NCI-H82 (cell line): ENCODE measurements around the gene SLC25A6.
"Not testable (repeated sequence)": the region's sequence is repeated elsewhere in the genome, so short reads cannot be mapped to it uniquely, and the experiment has no call there.

ENCODE experiments used
- DNase-seq: peaks from one replicate; lab custom pipeline; 2025; lab: John Stamatoyannopoulos, UW

SLC25A6 gene

DNA sequence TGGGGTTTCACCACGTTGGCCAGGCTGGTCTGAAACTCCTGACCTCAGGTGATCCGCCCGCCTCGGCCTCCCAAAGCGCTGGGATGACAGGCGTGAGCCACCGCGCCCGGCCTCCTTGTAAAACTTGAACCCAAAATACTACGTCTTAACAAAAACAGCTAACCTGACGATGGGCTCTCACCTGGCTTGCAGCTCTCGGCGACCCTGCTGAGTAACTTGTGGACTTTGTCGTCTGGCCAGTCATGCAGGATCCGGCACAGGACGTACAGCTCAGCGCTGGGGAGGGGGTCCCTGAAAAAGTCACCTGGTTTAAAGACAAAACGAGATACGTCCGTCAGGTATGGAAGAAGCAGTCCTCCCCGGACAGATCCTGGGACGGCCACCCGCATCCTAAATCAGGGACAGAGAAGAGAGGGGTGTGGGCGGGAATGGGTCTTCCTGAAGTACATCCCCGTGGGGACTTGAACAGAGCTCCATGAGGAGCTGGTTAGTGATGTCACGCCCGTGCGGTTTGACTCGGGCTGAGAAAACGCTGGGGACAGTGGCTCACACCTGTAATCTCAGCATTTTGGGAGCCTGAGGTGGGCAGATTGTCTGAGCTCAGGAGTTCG, 20.7 kb upstream of the SLC25A6 start:
- no peak for DNase-seq

DNA sequence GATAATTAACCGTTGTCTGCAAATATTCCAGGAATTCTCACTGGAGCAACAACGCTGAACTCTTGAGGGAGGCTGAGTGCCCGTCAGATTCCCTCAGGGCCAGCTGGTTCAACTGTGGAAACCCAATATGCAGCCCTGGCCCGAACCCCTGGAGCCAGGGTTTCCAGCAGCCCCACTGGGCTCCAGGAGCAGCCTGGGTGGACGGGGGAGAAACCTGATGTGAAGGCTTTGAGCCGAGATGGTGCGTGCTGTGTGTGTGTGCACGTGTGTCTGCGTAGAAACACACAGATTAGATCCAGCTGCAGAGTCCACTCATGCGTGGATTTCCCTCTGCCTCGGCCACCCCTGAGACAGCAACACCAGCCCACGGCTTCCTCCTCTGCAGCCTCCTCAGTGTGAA, 19.4 kb upstream of the SLC25A6 start:
- no peak for DNase-seq

DNA sequence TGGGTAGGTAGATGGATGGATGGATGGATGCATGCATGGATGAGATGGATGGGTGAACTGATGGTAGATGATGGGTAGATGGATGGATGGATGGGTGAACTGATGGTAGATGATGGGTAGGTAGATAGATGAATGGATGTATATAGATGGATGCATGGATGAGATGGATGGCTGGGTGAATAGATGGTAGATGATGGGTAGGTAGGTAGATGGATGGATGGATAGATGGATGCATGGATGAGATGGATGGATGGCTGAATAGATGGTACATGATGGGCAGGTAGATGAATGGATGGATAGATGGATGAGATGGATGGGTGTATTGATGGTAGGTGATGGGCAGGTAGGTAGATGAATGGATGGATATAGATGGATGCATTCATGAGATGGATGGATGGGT, 15.1 kb upstream of the SLC25A6 start:
- DNase-seq: no peak

DNA sequence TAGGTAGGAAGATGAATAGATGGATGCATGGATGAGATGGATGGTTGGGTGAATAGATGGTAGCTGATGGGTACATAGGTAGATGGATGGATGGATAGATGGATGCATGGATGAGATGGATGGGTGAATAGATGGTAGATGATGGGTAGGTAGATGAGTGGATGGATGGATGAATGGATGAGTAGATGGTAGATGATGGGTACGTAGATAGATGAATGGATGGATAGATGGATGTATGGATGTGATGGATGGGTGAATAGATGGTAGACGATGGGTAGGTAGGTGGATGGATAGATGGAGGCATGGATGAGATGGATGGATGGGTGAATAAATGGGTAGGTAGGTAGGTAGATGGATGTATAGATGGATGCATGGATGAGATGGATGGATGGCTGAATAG, 13.9 kb upstream of the SLC25A6 start:
- DNase-seq: not testable (repeated sequence)

DNA sequence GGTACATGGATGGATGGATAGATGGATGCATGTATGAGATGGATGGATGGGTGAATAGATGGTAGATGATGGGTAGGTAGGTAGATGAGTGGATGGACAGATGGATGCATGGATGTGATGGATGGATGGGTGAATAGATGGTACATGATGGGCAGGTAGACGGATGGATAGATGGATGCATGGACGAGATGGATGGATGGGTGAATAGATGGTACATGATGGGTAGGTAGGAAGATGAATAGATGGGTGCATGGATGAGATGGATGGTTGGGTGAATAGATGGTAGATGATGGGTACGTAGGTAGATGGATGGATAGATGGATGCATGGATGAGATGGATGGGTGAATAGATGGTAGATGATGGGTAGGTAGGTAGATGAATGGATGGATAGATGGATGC, 12.0 kb upstream of the SLC25A6 start:
- not testable (repeated sequence) for DNase-seq

DNA sequence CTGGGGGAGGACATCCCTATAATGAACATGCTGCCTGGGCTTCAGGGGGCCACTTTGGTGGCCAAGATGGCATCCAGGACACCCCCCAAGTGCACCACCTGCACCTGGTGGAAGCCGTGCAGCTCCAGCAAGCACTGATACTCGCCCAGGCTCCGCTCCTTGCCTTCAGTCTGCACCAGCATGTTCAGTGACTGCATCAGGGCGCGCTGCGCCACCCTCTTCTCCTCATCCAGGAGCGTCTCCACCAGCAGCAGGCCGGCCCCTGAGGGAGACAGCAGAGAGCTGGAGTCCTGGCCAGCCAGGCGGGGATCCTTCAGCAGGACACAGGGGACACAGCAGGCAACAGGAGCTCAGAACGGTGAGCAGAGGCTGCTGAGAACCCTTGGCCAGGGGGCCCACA, 11.3 kb upstream of the SLC25A6 start:
- DNase-seq: no peak

DNA sequence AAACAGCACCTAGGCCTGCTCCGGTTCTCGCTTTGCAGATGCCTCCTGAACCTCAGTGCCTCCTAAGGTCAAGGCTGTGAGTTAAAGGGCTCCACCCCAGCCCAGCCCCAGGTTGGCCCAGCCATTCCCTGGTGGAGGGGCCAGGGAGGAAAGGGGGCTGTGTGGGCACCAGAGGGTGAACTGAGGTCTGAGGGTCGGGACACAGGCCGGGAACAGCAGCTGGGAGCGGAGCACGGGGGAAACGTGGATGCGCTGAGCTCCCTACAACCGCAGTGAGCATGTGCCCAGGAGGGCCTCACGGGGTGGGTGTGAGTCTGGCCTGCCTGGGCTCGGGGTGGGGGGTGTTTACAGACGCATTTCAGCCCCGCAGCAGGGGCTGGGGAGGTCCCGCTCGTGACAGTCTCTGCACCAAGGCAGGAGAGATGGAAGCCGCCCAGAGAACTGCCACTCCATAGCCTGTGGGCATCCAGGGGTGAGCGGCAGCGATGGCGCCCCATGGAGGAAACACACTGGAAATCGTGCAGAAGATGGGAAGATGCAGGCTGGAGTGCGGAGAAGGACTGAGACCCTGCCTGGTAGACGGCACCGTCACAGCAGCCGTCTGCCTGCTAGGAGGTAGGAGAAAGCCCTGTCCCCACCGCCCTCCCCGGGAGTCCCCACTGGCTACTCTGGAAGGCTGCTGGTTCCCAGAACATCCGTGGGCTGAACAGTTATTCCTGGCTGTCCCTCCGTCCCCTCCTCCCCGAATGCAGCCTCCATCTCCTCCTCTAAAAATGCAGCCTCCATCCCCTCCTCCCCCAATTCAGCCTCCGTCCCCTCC, 9.9 kb upstream of the SLC25A6 start:
- no peak for DNase-seq

DNA sequence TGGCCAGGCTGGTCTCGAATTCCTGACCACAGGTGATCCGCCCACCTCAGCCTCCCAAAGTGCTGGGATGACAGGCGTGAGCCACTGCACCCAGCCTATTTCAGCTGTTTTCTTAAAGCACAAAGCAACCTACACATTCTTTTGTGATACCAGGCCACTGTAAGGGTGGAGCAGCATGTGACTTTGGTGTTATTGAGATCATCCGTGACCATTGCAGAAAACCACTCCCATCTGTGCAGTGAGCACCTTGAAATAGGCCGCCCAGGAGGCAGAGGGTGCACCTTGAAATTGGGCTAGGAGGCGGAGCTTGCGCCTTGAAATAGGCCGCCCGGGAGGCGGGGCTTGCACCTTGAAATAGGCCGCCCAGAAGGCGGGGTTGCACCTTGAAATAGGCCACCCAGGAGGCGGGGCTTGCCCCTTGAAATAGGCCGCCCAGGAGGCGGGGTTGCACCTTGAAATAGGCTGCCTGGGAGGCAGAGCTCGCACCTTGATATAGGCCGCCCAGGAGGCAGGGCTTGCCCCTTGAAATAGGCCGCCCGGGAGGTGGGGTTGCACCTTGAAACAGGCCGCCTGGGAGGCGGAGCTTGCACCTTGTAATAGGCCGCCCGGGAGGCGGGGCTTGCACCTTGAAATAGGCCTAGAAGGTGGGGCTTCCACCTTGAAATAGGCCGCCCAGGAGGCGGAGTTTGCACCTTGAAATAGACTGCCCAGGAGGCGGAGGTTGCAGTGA, 9.0 kb upstream of the SLC25A6 start:
- no peak for DNase-seq

DNA sequence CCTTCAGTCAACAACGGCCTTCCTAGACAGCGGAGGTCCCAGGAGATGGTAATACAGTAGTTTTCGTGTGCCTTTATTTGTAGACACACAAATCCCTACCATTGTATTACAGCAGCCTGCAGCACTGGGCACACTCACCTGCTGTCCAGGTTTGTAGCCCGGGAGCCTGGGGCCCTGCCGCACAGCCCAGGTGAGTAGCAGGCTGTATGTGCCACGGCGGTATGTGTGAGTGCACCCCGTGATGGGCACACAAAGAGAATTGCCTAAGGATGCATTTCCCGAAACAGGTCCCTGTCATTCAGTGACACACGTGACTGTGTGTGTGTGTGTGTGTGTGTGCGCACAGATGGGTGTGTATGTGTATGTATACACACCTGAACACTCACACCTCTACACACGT, 8.1 kb upstream of the SLC25A6 start:
- no peak for DNase-seq

DNA sequence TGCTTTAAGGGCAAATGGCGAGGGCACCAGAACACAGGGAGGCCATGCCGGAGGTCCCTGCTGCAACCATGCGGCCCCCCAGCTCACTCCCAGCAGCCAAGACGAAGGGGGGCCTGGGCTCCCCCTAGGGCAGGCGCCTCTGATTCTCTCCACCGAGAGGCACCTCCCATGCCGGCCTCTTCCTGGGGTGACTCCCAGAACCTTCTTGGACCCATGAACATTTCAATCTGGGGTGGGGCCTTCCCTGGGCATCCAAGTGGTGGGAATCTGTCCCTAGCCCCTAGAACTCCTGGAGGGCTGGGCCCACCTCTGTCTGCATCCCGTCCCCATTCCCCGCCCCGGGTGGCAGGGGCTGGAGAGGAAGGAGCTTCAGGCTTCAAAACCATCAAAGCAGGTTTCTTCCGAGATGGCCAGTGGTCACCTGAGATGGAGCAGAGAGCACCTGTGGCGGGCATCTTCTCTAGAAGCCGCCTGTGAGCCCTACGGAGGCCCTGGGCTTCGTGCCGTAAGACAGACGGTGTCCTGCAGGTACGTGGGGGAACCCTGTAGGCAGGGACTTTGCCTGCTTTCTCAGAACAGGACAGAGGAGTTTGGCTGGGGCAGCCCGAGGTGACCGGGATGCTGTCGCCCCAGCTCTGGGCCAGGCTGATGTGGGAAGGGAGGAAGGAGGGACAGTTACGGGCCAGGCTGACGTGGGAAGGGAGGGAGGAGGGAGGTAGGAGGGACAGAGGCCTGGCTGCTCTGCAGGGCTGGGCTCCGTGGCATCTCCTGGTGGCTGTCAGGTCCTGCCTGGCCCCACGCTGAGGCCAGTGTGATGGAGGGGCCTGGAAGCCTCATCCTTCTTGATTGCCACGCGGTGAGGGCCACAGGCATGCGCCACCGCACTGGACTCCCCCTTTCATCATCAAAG, 6.8 kb upstream of the SLC25A6 start:
- DNase-seq: no peak

DNA sequence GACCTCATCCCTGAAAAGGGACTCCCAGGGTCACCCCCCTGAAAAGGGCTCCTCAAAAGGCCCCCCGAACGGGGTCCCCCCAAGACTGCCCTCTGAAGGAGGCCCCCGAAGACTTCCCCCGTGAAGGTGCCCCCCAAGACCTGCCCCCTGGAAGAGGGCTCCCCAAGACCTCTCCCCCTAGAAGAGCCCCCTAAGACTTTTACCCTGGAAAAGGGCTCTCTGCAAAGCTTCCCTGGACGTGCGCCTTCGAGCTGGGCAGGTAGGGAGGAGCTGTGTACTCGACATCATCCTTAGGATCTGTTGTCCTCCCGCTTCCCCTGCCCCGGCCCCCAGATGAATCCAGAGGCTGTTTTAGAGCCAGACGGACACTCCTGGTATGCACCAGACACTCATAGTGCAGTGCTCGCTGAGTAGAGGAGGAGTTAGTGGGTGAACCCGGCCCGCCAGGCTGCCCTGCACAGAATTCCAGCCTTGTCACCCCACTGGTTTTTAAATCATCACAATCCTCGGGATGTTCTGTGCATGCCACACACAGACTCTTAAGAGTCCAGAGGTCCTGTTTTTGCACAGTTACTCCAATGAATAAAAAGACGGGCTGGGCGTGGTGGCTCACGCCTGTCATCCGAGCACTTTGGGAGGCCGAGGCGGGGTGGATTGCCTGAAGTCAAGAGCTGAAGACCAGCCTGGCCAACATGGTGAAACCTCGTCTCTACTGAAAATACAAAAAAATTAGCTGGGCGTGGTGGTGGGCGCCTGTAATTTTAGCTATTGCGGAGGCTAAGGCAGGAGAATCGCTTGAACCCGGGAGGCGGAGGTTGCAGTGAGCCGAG, 5.7 kb upstream of the SLC25A6 start:
- DNase-seq: no peak

DNA sequence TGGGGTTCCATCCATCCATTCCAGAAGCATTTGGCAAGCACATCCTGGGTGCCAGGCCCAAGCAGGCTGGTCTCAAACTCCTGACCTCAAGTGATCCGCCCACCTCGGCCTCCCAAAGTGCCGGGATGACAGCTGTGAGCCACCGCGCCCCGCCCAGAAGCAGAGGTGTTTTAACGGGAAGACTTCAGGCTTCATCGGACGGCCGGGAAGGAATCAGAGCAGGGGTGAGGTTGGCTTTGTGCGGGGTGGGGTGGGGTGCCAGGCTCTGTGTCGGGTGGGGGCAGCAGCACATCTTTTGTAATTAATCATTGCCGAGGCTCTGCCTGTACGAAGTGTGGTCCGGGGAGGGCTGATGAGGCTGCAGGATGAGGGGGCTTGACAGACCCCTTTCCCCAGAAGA, 5.1 kb upstream of the SLC25A6 start:
- no peak for DNase-seq

DNA sequence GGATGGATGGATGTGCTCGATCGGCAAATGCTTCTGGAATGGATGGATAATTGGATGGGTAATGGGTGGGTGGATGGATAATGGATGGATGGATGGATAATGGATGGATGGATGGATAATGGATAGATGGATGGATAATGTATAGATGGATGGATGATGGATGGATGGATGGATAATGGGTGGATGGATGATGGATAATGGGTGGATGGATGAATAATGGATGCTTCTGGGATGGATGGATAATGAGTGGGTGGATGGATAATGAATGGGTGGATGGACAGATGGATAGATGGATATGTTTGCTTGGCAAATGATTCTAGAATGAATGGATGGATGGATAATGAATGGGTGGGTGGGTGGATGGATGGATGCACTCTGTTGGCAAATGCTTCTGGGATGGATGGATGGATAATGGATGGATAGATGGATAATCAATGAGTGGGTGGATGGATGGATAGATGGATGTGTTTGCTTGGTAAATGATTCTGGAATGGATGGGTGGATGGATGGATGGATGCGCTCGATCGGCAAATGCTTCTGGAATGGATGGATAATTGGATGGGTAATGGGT, 3.8 kb upstream of the SLC25A6 start:
- no peak for DNase-seq

DNA sequence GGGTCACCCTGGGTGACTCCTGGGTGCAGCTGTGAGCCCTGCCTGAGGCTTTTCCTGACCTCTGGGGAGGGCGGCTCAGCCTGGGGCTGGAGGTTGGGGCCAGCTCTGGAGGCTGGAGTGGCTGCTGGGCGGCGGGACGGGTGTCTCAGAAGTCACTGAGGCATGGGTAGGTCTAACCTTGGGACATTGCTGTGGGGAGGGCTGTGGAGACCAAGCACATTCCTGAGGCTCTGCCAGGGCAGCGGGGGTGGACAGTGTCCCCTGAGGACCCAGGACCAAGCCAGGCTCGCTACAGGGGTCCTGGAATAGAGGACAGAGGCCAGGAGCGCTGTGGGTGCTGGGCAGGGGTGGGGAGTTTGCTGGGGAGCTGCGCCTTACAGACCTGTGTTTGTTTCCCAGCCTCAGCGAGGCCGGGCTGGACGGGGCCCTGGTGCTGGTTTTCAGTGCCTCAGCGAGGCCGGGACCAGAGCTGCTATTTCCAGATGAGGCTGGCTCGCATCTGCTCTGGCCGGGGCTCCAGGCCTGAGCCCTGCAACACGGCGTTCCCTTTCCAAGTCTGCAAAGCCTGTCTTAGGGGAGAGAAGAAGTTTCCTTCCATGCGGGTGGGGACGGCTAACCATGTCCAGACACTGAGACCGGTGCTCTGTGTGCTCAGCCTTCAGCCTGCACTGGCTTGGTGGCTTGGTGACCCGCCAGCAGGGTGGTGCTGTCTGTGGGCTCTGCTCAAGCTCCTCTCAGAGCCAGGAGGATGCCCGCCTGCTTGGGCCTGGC, 3.0 kb upstream of the SLC25A6 start:
- no peak for DNase-seq

DNA sequence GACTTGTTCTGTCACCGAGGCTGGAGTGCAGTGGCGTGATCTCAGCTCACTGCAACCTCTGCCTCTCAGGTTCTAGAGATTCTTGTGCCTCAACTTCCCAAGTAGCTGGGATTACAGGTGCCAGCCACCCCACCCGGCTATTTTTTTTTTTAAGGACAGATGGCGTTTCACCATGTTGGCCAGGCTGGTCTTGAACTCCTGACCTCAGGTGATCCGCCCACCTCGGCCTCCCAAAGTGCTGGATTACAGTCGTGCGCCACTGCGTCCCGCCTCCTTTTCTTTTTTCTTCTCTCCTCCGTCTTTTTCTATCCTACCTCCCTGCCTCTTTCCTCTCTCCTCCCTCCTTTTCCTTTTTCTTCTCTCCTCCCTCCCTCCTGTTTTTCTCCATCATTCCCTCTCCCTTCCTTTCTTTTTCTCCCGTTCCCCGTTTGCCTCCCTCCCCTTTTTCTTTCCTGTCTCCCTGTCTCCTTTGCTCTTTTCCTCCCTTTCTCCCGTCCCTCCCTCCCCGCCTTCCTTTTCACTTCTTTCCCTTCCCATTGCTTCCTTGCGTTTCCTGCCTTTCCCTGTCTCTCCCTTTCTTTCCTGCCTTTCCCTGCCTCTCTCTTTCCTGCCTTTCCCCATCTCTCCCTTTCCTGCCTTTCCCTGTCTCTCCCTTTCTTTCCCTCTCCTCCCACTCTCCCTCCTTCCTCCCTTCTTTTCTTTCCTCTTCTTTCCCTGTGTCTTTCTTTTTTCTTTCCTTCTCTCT, 2.1 kb upstream of the SLC25A6 start:
- DNase-seq: no peak

DNA sequence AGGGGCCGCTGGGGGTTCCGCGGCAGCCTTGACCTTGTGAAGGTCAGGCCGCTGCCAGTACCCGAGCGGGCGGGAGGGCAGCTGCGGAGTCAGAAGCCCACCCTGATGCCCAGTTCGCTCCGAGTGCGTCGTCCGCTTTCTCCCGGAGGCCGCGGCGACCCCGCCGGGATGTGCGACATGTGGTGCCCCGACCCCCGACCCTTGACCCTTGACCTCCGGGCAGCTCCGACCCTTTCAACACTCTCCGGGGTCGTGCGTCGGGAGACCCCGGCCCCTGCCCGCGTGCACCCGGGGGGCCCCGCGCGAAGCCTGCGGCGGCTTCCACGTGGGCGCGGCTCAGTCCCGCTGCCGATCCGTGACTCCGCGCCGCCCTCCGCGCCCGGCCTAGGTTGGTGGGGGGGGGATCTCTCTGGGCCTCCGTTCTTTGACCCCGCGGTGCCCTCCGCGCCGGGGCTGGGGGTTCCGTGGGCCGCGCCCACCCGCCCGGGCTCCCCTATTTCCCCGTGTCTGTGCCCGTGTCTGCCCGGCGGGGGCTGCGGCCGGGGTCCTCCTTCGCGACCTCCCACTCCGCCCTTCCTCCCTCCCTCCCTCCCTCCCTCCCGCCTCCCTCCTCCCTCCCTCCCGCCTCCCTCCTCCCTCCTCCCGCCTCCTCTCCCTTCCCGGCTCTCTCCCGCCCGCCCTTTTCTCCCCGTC, 609 bp upstream of the SLC25A6 start:
- DNase-seq: no peak

DNA sequence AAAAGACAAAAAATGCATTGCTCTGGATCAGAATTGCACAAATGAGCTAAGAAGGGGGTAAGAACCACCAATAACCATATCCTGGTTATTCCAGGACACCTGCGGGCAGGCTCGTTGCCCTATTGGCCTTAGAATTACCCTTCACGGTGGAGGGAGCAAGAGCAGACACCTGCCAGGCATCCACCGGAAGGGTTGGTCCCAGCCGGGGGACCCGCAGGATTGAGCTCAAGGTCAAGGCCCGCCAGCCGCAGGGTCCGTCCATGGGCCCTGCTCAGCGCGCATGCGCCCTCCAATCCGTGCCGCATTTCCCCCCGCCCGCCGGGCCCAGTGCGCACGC, 575 bp downstream of the SLC25A6 start:
- no peak for DNase-seq

DNA sequence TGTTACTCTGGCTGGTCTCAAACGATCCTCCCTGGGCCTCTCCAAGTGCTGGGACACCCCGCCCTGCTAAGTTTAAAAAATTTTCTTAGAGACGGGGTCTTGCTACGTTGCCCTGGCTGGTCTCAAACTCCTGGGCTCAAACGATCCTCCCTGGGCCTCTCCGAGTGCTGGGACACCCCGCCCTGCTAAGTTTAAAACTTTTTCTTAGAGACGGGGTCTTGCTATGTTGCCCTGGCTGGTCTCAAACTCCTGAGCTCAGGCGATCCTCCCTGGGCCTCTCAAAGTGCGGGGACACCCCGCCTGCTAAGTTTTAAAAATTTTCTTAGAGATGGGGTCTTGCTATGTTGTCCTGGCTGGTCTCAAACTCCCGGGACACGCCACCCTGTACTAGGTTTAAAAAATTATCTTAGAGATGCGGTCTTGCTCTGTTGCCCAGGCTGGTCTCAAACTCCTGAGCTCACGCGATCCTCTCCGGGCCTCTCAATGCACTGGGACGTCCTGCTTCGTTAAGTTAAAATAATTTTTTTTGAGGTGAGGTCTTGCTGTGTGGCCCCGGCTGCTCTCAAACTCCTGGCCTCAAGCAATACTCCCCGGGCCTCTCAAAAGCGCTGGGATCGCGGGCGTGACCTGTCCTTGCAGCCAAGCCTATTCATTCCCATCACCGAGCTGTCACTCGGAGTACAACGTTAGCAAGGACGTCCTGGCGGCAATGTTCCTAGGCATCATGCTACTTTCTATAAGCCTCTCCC, 1.1 kb downstream of the SLC25A6 start:
- DNase-seq: no peak
